ENCODE results near the gene SMC1B.

- TF ChIP-seq POLR2A (IDR thresholded peaks at IDR 0.05) (no peak), CTCF (IDR thresholded peaks at IDR 0.05) (no peak)
Measured at GRCh38 chr22:45455212-45455611, 41.8 kb upstream of the SMC1B start.

Data from thyroid gland (tissue), 4 donors.